Retinal pigment epithelial cell (primary cell): ENCODE data around the gene SLC24A4.
"Not testable (repeated sequence)": the region's sequence is repeated elsewhere in the genome, so short reads cannot be mapped to it uniquely, and the experiment has no call there.

Experiments
- DNase-seq: peaks from one replicate; pipeline ENCODE4 v3.0.0-alpha.2; 2010; ENCODE audit warnings: low read depth
- H3K4me3 ChIP-seq: 2 replicates; pipeline ENCODE4 v1.5.1; 2011; ENCODE audit warnings: mild to moderate bottlenecking, low read length, control low read depth, moderate library complexity
- TF ChIP-seq, protein P1 (sequence below): conservative IDR thresholded peaks from 2 replicates; pipeline ENCODE4 v1.5.1; 2011; ENCODE audit warnings: low read depth, low read length, control low read depth, inconsistent platforms

Gene SLC24A4

DNA sequence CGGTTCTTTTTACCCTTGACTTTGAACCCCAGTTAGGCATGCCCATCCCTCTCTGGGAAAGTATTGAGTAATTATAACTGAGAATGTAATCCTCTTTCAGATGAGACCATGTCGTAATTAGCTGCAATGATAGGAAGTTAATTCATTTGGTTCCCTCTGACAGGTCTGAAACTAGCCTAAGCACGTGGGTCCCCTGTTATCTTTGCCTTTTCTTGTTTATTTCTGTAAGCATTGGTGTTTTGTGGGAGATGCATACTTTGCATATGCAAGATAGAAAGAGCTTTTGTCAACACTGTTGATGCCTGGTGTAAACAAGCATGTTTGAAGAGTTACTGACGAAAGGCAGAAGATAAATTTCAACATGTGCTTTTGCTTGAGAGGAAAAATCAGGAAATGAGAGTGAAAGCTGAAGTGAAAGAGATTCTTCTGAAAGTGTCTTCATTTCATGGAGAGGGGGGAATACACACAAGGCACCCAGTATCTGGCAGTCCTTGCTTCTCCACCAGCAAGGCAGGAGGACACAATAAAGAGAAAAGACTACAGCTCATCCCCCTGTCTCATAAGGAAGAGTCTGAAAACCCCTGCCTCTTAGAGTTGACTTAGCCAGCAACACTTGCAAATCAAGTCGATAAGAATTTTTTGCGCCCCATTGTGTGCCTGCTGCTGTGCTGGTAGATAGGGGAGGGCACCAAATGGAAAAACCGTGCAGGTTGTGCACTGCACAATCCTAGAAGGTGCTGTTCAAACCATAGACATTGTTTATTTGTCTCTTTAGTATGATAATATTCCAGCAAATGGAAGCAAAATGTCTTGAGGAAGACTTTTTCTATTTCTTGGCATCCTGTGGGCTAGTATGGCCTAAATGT is 77.8 kb downstream of the SLC24A4 start:
- DNase-seq = no peak
- TF ChIP-seq, protein P1, sequence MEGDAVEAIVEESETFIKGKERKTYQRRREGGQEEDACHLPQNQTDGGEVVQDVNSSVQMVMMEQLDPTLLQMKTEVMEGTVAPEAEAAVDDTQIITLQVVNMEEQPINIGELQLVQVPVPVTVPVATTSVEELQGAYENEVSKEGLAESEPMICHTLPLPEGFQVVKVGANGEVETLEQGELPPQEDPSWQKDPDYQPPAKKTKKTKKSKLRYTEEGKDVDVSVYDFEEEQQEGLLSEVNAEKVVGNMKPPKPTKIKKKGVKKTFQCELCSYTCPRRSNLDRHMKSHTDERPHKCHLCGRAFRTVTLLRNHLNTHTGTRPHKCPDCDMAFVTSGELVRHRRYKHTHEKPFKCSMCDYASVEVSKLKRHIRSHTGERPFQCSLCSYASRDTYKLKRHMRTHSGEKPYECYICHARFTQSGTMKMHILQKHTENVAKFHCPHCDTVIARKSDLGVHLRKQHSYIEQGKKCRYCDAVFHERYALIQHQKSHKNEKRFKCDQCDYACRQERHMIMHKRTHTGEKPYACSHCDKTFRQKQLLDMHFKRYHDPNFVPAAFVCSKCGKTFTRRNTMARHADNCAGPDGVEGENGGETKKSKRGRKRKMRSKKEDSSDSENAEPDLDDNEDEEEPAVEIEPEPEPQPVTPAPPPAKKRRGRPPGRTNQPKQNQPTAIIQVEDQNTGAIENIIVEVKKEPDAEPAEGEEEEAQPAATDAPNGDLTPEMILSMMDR = no peak
- H3K4me3 ChIP-seq = no peak overlapping the region

DNA sequence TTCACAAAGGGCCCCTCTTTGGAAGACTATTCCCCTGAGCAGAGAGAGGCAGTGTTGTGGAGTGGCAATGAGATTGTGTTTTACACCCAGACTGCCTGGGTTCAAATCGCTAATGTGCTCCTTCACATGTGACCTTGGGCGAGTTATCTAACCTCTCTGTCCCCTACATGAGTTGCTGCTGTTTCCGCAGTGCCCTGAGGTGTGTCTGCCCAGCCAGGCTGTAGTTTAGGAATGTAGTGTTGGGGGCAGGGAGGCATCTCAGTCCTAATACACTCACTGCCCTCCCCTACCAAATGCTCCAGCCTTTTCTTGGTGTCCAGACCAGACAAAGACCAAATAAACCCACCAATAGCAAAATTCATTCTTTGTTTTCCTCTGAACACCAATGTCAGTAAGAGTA is 78.6 kb downstream of the SLC24A4 start:
- H3K4me3 ChIP-seq = no peak overlapping the region
- DNase-seq = no peak
- TF ChIP-seq, protein P1 = no peak

DNA sequence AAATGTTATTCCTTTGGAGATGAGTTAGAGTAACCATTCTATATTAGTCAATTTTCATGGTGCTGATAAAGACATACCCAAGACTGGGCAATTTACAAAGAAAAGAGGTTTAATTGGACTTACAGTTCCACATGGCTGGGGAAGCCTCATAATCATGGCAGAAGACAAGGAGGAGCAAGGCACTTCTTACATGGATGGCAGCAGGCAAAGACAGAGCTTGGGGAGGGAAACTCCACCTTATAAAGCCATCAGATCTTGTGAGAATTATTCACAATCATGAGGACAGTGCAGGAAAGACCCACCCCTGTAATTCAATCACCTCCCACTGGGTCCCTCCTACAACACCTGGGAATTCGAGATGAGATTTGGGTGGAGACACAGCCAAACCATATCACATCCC is 79.5 kb downstream of the SLC24A4 start:
- DNase-seq = not testable (repeated sequence)

DNA sequence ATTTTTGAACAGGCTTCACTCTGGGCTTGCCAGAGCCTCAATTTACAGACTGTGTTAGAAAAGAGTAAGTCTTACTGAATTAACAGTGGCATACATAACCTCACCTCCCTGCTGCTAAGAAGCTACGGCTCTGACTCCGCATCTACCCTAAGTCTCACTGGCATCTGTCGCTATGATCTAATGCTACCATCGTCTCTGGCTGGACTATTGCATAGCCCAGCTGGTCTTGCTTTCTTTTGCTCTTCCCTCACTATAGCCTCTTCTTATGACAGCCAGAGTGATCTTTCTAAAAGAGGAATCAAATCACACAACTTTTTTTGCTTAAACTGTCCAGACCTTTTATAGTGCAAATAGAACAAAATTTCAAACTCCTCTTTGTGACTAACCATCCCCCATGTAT is 81.1 kb downstream of the SLC24A4 start:
- no peak for DNase-seq
- TF ChIP-seq, protein P1 = no peak
- H3K4me3 ChIP-seq = no peak overlapping the region

More for the DNA sequence above, 79.5 kb downstream of the SLC24A4 start:
- not testable (repeated sequence) for H3K4me3 ChIP-seq

DNA sequence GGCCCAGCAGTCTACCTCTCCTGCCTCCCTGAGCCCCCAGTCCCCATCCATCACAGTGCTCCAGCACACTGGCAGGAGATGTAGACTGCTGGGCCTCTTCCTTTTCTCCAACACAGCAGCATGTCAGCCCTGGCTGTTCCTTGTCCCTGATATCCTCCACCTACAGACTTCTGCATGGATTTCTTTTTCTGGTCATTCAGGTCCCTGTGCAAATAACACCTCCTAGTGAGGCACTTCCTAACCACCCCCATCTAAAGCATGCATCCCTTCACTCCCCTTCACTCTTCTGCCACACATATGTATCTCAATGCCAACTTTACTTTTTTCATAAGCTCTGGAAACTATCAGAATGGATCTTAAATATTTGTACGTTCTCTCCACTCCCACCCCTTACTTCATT is 81.5 kb downstream of the SLC24A4 start:
- TF ChIP-seq, protein P1 = no peak
- no peak overlapping the region for H3K4me3 ChIP-seq

DNA sequence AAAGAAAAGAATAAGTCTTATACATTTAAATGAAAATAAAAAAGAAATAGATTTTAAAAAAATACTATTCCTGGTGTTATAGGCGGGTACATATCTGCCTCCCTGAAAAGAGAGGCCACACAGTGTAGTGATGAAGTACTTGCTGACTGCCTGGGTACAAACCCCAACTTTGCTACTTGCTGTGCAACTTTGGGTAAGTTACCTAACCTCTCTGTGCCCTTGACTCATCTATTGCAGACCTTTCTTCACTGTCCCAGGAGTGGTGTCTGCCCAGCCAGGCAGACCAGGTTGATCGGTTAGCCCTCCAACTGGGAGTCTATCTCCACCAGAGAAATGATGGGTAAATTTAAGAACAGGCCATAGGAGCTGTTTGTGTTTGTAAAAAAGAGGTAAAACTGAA is 82.0 kb downstream of the SLC24A4 start:
- TF ChIP-seq, protein P1 = no peak
- DNase-seq = no peak

More for the DNA sequence above, 81.5 kb downstream of the SLC24A4 start:
- no peak for DNase-seq

DNA sequence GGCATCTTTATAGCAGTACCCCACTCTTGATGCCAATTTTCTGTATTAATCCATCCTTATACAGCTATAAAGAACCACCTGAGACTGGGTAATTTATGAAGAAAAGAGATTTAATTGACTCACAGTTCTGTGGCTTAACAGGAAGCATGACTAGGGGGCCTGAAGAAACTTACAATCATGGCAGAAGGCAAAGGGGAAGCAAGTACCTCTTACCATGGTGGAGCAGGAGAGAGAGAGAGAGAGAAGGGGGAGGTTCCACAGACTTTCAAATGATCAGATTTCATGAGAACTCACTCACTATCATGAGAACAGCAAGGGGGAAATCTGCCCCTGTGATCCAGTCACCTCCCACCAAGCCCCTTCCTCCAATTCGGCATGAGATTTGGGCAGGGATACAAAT is 84.4 kb downstream of the SLC24A4 start:
- TF ChIP-seq, protein P1 = no peak
- DNase-seq = no peak
- no peak overlapping the region for H3K4me3 ChIP-seq

More for the DNA sequence above, 82.0 kb downstream of the SLC24A4 start:
- H3K4me3 ChIP-seq = no peak overlapping the region
